GM19455 (cell line): ENCODE data around the gene CD3G.
"Not testable (repeated sequence)": the region's sequence is repeated elsewhere in the genome, so short reads cannot be mapped to it uniquely, and the experiment has no call there.

Experiments used
- ATAC-seq: cut with Tn5 transposase; IDR thresholded peaks from one replicate; pipeline ENCODE4 v1.9.1; 2021; ENCODE audit not compliant: unreplicated experiment

CD3G gene

GRCh38 chr11:118343981-118344515 is at the start of gene CD3G:
Gene CD3G, plus strand, starts transcription at chr11:118344344. Its CDS starts 80 bp downstream, at chr11:118344424.
- ATAC-seq: no peak

GRCh38 chr11:118295199-118295598 is 48.9 kb upstream of the CD3G start:
- ATAC-seq: no peak

GRCh38 chr11:118295815-118296454 is 48.2 kb upstream of the CD3G start:
- ATAC-seq: no peak

GRCh38 chr11:118301600-118302195 is 42.4 kb upstream of the CD3G start:
- ATAC-seq: no peak

GRCh38 chr11:118304227-118304567 is 39.9 kb upstream of the CD3G start:
- no peak for ATAC-seq

GRCh38 chr11:118304568-118305248 is 39.4 kb upstream of the CD3G start, which contains the start of gene CD3E:
Gene CD3E, plus strand, starts transcription at chr11:118304730. Its CDS starts 223 bp downstream, at chr11:118304953.
- no peak for ATAC-seq

- no peak for ATAC-seq
Measured at GRCh38 chr11:118305726-118306125, 38.4 kb upstream of the CD3G start.

- ATAC-seq: no peak
Measured at GRCh38 chr11:118306556-118306955, 37.6 kb upstream of the CD3G start.

- not testable (repeated sequence) for ATAC-seq
Measured at GRCh38 chr11:118308995-118309528, 35.1 kb upstream of the CD3G start.

- ATAC-seq: no peak
Measured at GRCh38 chr11:118310271-118310670, 33.9 kb upstream of the CD3G start.

- no peak for ATAC-seq
Measured at GRCh38 chr11:118310781-118311485, 33.2 kb upstream of the CD3G start.

GRCh38 chr11:118311518-118311917 is 32.6 kb upstream of the CD3G start:
- no peak for ATAC-seq

GRCh38 chr11:118312328-118312727 is 31.8 kb upstream of the CD3G start:
- no peak for ATAC-seq

- ATAC-seq: no peak
Measured at GRCh38 chr11:118313242-118313641, 30.9 kb upstream of the CD3G start.

- ATAC-seq: no peak
Measured at GRCh38 chr11:118314988-118315411, 29.1 kb upstream of the CD3G start.

- no peak for ATAC-seq
Measured at GRCh38 chr11:118318124-118318523, 26.0 kb upstream of the CD3G start.

- no peak for ATAC-seq
Measured at GRCh38 chr11:118318581-118319336, 25.4 kb upstream of the CD3G start.

- no peak for ATAC-seq
Measured at GRCh38 chr11:118319337-118319707, 24.8 kb upstream of the CD3G start.

GRCh38 chr11:118320515-118320914 is 23.6 kb upstream of the CD3G start:
- no peak for ATAC-seq

- no peak for ATAC-seq
Measured at GRCh38 chr11:118321386-118322082, 22.6 kb upstream of the CD3G start.
